Activated naive CD8-positive, alpha-beta T cell treated with anti-CD3 and anti-CD28 coated beads, Interleukin-2, amount 50 U/mL, for 24 hours (primary cell): ENCODE results near the gene CFAP54.

Experiments
- ATAC-seq: fragments of 150-1000 bp; cut with Tn5 transposase; one replicate; pipeline ENCODE4 v1.10.0; 2021
- DNase-seq: peaks from one replicate; pipeline ENCODE4 v3.0.0; 2021
- H3K27ac Mint-ChIP-seq: one replicate; pipeline ENCODE4 v1.8.0; 2021; ENCODE audit warnings: mild to moderate bottlenecking, mixed read lengths
- H3K27me3 Mint-ChIP-seq: one replicate; pipeline ENCODE4 v1.8.0; 2021; ENCODE audit warnings: mixed read lengths
- H3K36me3 Mint-ChIP-seq: one replicate; pipeline ENCODE4 v1.8.0; 2021; ENCODE audit warnings: low read depth, mixed read lengths
- H3K4me1 Mint-ChIP-seq: one replicate; pipeline ENCODE4 v1.8.0; 2021; ENCODE audit warnings: mixed read lengths
- H3K4me3 Mint-ChIP-seq: one replicate; pipeline ENCODE4 v1.8.0; 2021; ENCODE audit warnings: mild to moderate bottlenecking, moderate library complexity, mixed read lengths
- H3K9me3 Mint-ChIP-seq: one replicate; pipeline ENCODE4 v1.8.0; 2021; ENCODE audit warnings: mixed read lengths

The CFAP54 gene

DNA sequence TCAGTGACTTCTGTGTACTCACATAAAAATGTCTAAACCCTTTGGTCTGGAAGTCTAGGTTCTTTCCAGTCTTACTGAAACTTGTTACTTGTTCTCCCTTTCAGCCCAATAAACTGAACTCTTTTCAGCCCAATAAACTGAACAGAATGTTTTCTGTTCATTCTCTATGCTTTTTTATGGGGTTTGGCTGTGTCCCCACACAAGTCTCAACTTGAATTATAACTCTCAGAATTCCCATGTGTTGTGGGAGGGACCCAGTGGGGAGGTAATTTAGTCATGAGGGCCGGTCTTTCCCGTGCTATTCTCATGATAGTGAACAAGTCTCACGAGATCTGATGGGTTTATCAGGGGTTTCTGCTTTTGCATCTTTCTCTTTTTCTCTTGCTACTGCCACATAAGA is 402.7 kb downstream of the CFAP54 start:
- peaks cover 13% of the 10 kb centered on the region for H3K27me3 Mint-ChIP-seq
- no peaks in the 10 kb centered on the region for H3K36me3 Mint-ChIP-seq
- H3K9me3 Mint-ChIP-seq = no peaks in the 10 kb centered on the region
- peaks cover 4% of the 10 kb centered on the region for H3K4me1 Mint-ChIP-seq
- no peak overlapping the region for H3K4me3 Mint-ChIP-seq
- H3K27ac Mint-ChIP-seq = no peak overlapping the region
- no peak for ATAC-seq
- DNase-seq = no peak

DNA sequence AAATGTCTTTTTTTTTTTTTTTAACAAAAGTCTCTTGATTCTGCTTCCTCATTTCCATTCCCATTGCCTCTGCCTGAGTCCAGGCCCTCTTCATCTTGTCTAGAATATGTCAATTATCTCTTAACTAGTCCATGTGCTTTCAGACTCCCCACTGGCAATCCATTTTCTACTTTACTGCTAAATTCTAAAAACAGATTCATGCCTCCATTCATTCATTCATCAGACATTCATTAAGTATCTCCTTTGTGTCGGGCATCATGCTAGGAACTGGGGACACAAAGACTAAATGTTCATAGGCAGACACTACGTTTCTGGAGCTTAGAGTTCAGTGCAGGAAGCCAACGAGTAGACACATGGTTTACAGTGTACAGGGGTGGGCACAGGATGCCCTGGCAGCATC is 408.0 kb downstream of the CFAP54 start:
- Mint-ChIP-seq H3K4me1 (no peaks in the 10 kb centered on the region), H3K27me3 (peaks cover 3% of the 10 kb centered on the region), H3K4me3 (no peak overlapping the region), H3K9me3 (no peaks in the 10 kb centered on the region), H3K27ac (no peak overlapping the region), H3K36me3 (no peaks in the 10 kb centered on the region)
- DNase-seq = no peak
- ATAC-seq = no peak

DNA sequence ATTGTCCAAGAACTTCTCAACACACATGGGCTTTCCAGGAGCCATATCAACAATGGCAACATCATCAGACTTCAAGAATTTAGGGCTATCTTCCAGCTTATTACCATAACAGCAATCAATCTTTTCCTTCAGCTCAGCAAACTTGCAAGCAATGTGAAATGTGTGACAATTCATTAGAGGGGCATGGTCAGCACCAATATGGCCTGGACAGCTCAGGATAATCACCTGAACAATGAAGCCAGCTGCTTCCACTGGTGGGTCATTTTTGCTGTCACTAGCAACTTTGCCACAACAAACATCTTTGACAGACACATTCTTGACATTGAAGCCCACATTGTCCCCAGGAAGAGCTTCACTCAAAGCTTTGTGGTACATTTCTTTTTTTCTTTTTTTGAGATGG is 411.8 kb downstream of the CFAP54 start:
- Mint-ChIP-seq H3K4me1 (peaks cover 3% of the 10 kb centered on the region), H3K36me3 (no peaks in the 10 kb centered on the region), H3K9me3 (no peaks in the 10 kb centered on the region), H3K4me3 (no peak overlapping the region), H3K27me3 (peaks cover 7% of the 10 kb centered on the region), H3K27ac (no peak overlapping the region)
- ATAC-seq (no peak), DNase-seq (no peak)

DNA sequence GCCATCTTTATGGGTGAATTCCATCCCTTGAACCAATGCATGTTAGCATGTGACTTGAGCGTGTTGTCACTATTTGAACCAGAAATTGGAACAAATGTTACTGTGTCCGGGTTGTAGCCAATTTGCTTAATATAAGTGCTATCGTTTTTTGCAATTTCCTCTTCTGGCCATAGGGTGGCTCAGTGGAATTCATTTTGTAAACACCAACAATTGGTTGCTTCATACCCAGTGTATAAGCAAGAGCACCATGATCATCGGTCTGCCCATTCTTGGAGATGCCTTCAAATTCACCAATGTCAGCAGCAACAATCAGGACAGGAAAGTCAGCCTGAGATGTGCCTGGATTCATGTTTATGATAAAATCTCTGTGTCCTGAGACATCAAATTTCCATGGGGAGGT is 412.7 kb downstream of the CFAP54 start:
- Mint-ChIP-seq H3K4me3 (no peak overlapping the region), H3K27me3 (peaks cover 7% of the 10 kb centered on the region), H3K36me3 (no peaks in the 10 kb centered on the region), H3K9me3 (no peaks in the 10 kb centered on the region), H3K27ac (no peak overlapping the region), H3K4me1 (peaks cover 8% of the 10 kb centered on the region)
- ATAC-seq (no peak), DNase-seq (no peak)

DNA sequence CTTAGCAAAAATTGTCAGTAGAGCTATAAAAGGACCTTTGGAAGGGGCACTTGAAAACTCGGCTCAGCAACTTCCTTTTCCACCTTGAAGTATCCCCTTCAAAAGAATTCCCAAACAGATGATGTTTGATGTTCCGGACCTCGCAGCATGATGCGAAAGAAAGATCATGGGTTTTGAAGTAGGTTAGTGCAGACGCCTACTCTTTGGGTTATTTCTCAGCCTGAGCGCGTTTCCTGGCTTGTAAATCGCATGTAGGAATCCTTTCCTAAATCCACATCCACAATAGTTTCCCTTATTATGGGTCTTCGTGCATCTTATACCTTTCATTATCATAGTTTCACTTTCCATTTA is 417.1 kb downstream of the CFAP54 start:
- Mint-ChIP-seq H3K4me1 (peaks cover 43% of the 10 kb centered on the region), H3K27me3 (peaks cover 6% of the 10 kb centered on the region), H3K27ac (peak overlapping the region; percentile 94), H3K9me3 (no peaks in the 10 kb centered on the region), H3K4me3 (peak overlapping the region; percentile 96), H3K36me3 (peaks cover 22% of the 10 kb centered on the region)
- ATAC-seq (no peak), DNase-seq (no peak)

DNA sequence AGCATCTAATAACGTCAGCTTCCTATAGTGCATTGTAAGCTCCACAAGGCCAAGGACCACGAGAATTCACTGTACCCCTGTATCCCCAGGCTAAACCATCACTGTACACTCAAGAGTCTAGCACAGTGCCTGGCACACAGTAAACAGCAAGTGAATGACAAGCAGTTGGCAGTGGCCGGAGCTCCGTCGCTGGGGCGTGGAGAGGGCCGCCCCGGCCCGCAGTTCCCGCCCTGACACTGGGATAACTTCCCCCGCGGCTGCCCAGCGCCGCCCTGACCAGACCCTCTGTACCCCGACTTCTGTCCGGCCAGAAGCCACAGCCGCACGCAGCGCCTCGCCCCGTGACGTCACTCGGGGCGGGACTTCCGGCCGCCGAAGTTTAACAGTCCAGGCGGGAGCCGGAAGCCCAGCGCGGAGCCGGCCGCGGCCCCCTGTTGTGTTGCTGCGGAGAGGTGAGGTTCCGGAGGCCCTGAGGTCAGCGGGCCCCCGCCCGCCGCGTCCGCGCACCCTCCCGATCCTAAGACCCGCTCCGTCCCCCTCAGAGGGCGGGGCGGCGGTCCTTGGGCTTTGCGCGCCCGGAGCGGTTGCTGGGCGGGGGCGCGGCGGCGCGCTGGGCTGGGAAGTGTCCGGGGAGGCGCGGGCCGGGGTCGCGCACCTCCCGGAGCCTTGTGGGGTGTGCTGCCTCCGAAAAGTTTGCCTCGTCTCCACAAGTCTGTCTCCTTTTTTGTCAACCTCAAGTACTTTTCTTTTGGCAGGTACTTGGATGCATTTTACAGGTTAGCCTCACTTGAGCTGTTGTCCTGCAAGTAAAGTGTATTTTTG is 417.7 kb downstream of the CFAP54 start, which contains the start of gene NEDD1:
Gene NEDD1 (plus strand): TSS at position 409 of the 822 bp plus-strand sequence. CDS start 2,503 bp downstream, outside the sequence.
- peaks cover 6% of the 10 kb centered on the region for H3K27me3 Mint-ChIP-seq
- peak; percentile 89 for DNase-seq
- H3K9me3 Mint-ChIP-seq = no peaks in the 10 kb centered on the region
- H3K27ac Mint-ChIP-seq = peak within 1 kb of the TSS; percentile 96
- ATAC-seq = peak; percentile 85
- H3K4me1 Mint-ChIP-seq = peaks cover 46% of the 10 kb centered on the region
- H3K4me3 Mint-ChIP-seq = peak within 1 kb of the TSS; percentile 96
- H3K36me3 Mint-ChIP-seq = peaks cover 22% of the 10 kb centered on the region

DNA sequence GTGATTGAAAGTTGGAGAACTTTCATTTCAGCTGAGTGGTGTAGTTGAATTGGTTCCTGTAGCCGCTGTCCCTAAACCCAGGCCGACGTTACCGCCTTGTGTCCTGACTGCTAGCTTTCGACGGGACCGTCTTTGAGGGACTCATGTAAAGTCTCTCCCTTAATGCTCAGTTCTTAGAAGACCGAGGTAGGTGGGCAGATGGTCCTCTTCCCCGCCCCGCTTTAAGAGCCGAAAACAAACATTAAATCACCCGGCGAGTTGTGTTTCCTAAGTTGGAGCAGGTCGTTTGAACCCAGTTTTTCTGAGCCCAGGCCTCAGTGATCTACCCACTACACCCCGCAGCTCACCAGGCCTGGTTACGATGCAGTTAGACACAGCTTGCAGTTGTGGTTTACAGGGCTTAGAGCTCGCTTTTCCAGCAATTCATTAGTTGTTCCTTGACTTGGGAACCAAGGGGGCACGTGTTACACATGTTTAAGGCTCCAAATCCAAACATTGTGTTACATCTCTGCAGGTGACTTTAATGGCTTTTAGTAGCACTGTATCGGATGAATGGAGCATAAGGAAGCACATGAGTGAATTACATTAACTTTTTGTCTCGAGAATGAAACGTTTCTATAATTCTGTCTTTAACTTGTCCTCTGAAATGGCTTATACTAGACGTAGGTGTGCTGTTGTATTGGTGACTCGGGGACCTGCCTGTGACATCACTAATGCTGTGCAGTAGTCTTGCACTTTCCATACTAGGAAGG is 418.5 kb downstream of the CFAP54 start:
- Mint-ChIP-seq H3K27me3 (peaks cover 6% of the 10 kb centered on the region), H3K9me3 (no peaks in the 10 kb centered on the region), H3K4me3 (peak overlapping the region; percentile 96), H3K4me1 (peaks cover 47% of the 10 kb centered on the region), H3K36me3 (peaks cover 25% of the 10 kb centered on the region), H3K27ac (peak overlapping the region; percentile 96)
- DNase-seq (peak; percentile 17), ATAC-seq (peak; percentile 58)

DNA sequence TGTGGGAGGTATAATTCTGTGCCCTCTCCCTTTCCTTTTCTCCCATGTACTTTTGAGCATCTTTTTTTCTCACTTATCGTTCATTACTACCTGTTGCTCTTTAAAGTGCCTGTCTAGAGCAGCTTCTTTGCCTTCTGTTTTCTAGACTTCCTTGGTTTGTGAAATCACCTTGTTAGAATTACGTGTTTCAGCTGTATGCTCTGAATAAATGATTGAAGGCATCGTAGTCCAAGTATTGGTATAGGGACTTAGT is 419.0 kb downstream of the CFAP54 start:
- Mint-ChIP-seq H3K36me3 (peaks cover 29% of the 10 kb centered on the region), H3K27ac (peak overlapping the region; percentile 96), H3K9me3 (no peaks in the 10 kb centered on the region), H3K4me1 (peaks cover 47% of the 10 kb centered on the region), H3K27me3 (peaks cover 6% of the 10 kb centered on the region), H3K4me3 (peak overlapping the region; percentile 96)
- DNase-seq (no peak), ATAC-seq (no peak)

DNA sequence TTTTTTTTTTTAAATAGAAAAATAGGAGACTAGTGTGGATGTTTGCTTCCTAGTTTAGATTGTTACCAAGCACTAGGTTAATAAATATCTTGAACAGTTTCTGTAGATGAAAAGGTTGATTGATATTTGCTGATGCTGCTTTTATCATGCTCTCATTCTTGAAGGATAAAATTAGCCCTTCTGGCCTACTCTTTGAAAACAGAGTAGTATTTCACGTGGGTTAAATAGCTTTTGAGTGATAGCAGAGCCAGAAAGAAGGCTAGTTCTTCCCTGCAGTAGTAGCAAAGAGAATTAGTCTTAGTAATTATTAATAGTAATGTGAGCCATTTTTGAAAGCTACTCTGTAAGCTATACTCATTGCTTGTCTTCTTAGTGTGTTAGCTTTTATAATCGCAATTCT is 422.9 kb downstream of the CFAP54 start:
- no peak for ATAC-seq
- DNase-seq = no peak
- H3K4me1 Mint-ChIP-seq = peaks cover 47% of the 10 kb centered on the region
- no peak overlapping the region for H3K4me3 Mint-ChIP-seq
- H3K27ac Mint-ChIP-seq = no peak overlapping the region
- H3K9me3 Mint-ChIP-seq = peaks cover 7% of the 10 kb centered on the region
- H3K36me3 Mint-ChIP-seq = peaks cover 52% of the 10 kb centered on the region
- no peaks in the 10 kb centered on the region for H3K27me3 Mint-ChIP-seq

DNA sequence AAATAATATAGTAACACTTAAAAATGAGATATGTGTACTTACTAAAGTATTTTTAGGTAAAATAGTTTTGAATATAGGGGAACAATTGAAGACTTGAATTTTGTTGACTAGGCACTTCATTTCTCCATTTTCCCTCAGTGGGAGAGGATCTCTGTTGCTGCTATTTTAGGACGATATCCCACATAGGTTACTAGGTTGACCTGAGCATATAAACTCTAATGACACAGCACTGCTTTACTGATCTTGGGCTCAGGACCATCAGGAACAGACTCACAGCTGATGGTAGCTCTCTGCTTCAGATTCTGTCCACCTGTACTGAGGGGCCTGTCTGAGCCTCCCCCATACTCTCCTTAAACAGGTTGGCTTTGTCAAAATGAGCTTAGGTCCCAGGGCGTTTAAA is 423.6 kb downstream of the CFAP54 start:
- Mint-ChIP-seq H3K4me1 (peaks cover 47% of the 10 kb centered on the region), H3K9me3 (peaks cover 7% of the 10 kb centered on the region), H3K27ac (no peak overlapping the region), H3K27me3 (no peaks in the 10 kb centered on the region), H3K36me3 (peaks cover 48% of the 10 kb centered on the region), H3K4me3 (no peak overlapping the region)
- ATAC-seq (no peak), DNase-seq (no peak)

DNA sequence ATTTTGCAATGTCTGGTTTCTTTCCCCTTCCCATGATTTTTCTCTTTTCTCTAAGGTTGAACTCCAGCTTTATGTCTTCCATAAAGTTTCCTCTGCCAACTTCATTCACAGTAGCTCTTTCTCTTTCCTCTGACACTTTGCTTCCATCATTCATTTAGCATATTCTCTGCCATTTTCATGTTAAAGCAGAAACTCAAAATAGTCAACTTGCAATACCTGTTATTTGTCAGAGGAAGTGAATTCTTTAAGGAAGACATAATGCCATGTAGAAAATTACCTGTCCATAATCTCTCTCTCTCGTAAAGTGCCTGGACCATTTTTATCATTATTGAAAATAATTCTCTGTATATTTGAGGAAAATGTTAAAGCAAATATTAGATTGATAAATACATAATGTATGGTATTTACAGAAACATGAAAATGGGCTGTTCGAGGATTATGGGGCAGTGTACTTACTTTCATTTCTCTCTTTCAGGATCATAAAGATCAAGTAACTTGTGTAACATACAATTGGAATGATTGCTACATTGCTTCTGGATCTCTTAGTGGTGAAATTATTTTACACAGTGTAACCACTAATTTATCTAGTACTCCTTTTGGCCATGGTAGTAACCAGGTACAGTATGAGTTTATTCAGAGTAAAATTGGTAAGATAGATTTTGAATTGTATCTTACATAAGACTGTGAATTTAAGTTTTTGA is 430.3 kb downstream of the CFAP54 start:
- Mint-ChIP-seq H3K4me3 (no peak overlapping the region), H3K9me3 (peaks cover 7% of the 10 kb centered on the region), H3K4me1 (peaks cover 16% of the 10 kb centered on the region), H3K27me3 (no peaks in the 10 kb centered on the region), H3K27ac (no peak overlapping the region), H3K36me3 (peaks cover 60% of the 10 kb centered on the region)
- DNase-seq (no peak), ATAC-seq (no peak)
